ENCODE results near the gene ADAM19. TPM values are rescaled to one million over a fixed set of nuclear protein-coding genes. Genes with fewer than 3 reads are reported as not detected.

The ADAM19 gene
- total RNA-seq, 1 experiment from 2014 or later, result 0.47 TPM

- no peaks in the 10 kb centered on the region for H3K9me3 Mint-ChIP-seq (ENCODE audit: unreplicated experiment)
- peaks cover 33% of the 10 kb centered on the region for H3K4me1 Mint-ChIP-seq (ENCODE audit: insufficient read depth, unreplicated experiment)
- H3K4me3 Mint-ChIP-seq (ENCODE audit: unreplicated experiment), result peak within 1 kb of the TSS; percentile 63
- H3K27ac Mint-ChIP-seq (ENCODE audit: low read depth, unreplicated experiment), result no peak within 1 kb of the TSS
- POLR2A ChIA-PET, result no interaction called here
- no peaks in the 10 kb centered on the region for H3K27me3 Mint-ChIP-seq (ENCODE audit: insufficient read depth, unreplicated experiment)
- H3K36me3 Mint-ChIP-seq (ENCODE audit: insufficient read depth, unreplicated experiment), result no peaks in the 10 kb centered on the region
- no peak for TF ChIP-seq CTCF (IDR thresholded peaks at IDR 0.05; ENCODE audit: unreplicated experiment)
- CTCF ChIA-PET, result interaction anchor here (0.5 to 28.1 kb wide), 7 partner anchors 10 to 207 kb away, joined by 3 to 642 read pairs (median 11); no protein-coding TSS in a partner anchor
- peak; percentile 32 for DNase-seq (ENCODE audit: unreplicated experiment)
- intact Hi-C loops (cut with micrococcal nuclease), result loop anchor here (5.0 kb wide), 1 partner anchor 68 kb away; no protein-coding TSS in a partner anchor
- no TSS peak for BruUV-seq (replicated peaks)
Observed at GRCh38 chr5:157459715-157460599, 115.6 kb downstream of the ADAM19 start, which contains the start of gene NIPAL4. Gene NIPAL4 (plus strand): TSS chr5:157460213. CDS start chr5:157460321, 108 bp downstream.

- no peak overlapping the region for H3K4me3 Mint-ChIP-seq (ENCODE audit: unreplicated experiment)
- ChIA-PET CTCF (interaction anchor here (0.7 to 28.1 kb wide), 5 partner anchors 9 to 30 kb away, joined by 3 to 642 read pairs (median 15); no protein-coding TSS in a partner anchor), POLR2A (interaction anchor here (0.6 kb wide), 1 partner anchor 1828 kb away, joined by 3 read pairs; no protein-coding TSS in a partner anchor)
- no peak for DNase-seq (ENCODE audit: unreplicated experiment)
- no peaks in the 10 kb centered on the region for H3K36me3 Mint-ChIP-seq (ENCODE audit: insufficient read depth, unreplicated experiment)
- BruUV-seq (replicated peaks), result no TSS peak
- no peak for TF ChIP-seq CTCF (IDR thresholded peaks at IDR 0.05; ENCODE audit: unreplicated experiment)
- intact Hi-C loops (cut with micrococcal nuclease), result no loop called here
- H3K27ac Mint-ChIP-seq (ENCODE audit: low read depth, unreplicated experiment), result no peak overlapping the region
- H3K27me3 Mint-ChIP-seq (ENCODE audit: insufficient read depth, unreplicated experiment), result no peaks in the 10 kb centered on the region
- peaks cover 22% of the 10 kb centered on the region for H3K4me1 Mint-ChIP-seq (ENCODE audit: insufficient read depth, unreplicated experiment)
- no peaks in the 10 kb centered on the region for H3K9me3 Mint-ChIP-seq (ENCODE audit: unreplicated experiment)
Observed at GRCh38 chr5:157458835-157459234, 116.7 kb downstream of the ADAM19 start.

GRCh38 chr5:157457391-157457790, 118.2 kb downstream of the ADAM19 start:
- no peak overlapping the region for H3K27ac Mint-ChIP-seq (ENCODE audit: low read depth, unreplicated experiment)
- no TSS peak for BruUV-seq (replicated peaks)
- H3K4me1 Mint-ChIP-seq (ENCODE audit: insufficient read depth, unreplicated experiment), result peaks cover 12% of the 10 kb centered on the region
- no peaks in the 10 kb centered on the region for H3K27me3 Mint-ChIP-seq (ENCODE audit: insufficient read depth, unreplicated experiment)
- ChIA-PET CTCF (interaction anchor here (0.6 to 28.1 kb wide), 5 partner anchors 13 to 96 kb away, joined by 3 to 642 read pairs (median 7); no protein-coding TSS in a partner anchor), POLR2A (interaction anchor here (0.6 kb wide), 1 partner anchor 178 kb away, joined by 3 read pairs; no protein-coding TSS in a partner anchor)
- DNase-seq (ENCODE audit: unreplicated experiment), result no peak
- no peaks in the 10 kb centered on the region for H3K36me3 Mint-ChIP-seq (ENCODE audit: insufficient read depth, unreplicated experiment)
- H3K4me3 Mint-ChIP-seq (ENCODE audit: unreplicated experiment), result no peak overlapping the region
- no peaks in the 10 kb centered on the region for H3K9me3 Mint-ChIP-seq (ENCODE audit: unreplicated experiment)
- TF ChIP-seq CTCF (IDR thresholded peaks at IDR 0.05; ENCODE audit: unreplicated experiment), result no peak
- intact Hi-C loops (cut with micrococcal nuclease), result no loop called here

- no peak overlapping the region for H3K27ac Mint-ChIP-seq (ENCODE audit: low read depth, unreplicated experiment)
- DNase-seq (ENCODE audit: unreplicated experiment), result no peak
- H3K4me3 Mint-ChIP-seq (ENCODE audit: unreplicated experiment), result no peak overlapping the region
- BruUV-seq (replicated peaks), result no TSS peak
- TF ChIP-seq CTCF (IDR thresholded peaks at IDR 0.05; ENCODE audit: unreplicated experiment), result no peak
- H3K27me3 Mint-ChIP-seq (ENCODE audit: insufficient read depth, unreplicated experiment), result no peaks in the 10 kb centered on the region
- no peaks in the 10 kb centered on the region for H3K9me3 Mint-ChIP-seq (ENCODE audit: unreplicated experiment)
- intact Hi-C loops (cut with micrococcal nuclease), result no loop called here
- CTCF ChIA-PET, result interaction anchor here (1.8 to 28.1 kb wide), 3 partner anchors 14 to 27 kb away, joined by 7 to 642 read pairs (median 73); no protein-coding TSS in a partner anchor
- H3K4me1 Mint-ChIP-seq (ENCODE audit: insufficient read depth, unreplicated experiment), result peaks cover 10% of the 10 kb centered on the region
- POLR2A ChIA-PET, result interaction anchor here (0.6 to 0.7 kb wide), 2 partner anchors 8 to 18 kb away, joined by 3 read pairs; no protein-coding TSS in a partner anchor
- no peaks in the 10 kb centered on the region for H3K36me3 Mint-ChIP-seq (ENCODE audit: insufficient read depth, unreplicated experiment)
Observed at GRCh38 chr5:157456301-157456700, 119.3 kb downstream of the ADAM19 start.

Data from MCF 10A (cell line).